OCI-LY7 (cell line): ENCODE results near the gene USP34. TPM values are rescaled to one million over a fixed set of nuclear protein-coding genes. Genes with fewer than 3 reads are reported as not detected.

Experiments
- BruUV-seq: library from RNA; stranded (reverse); fragments of 400-500 nt; replicated peaks from 2 replicates; lab custom pipeline; 2021; lab: Mats Ljungman, UMichigan
- CTCF ChIA-PET: fragments of 300-600 bp; sonication (Branson Sonifier 250); formaldehyde crosslinking; loops from one replicate; lab custom pipeline; 2022; ENCODE audit warnings: antibody characterized with exemption; ENCODE audit not compliant: unreplicated experiment; lab: Charles Lee
- POLR2A ChIA-PET: fragments of 300-600 bp; sonication (Branson Sonifier 250); formaldehyde crosslinking; loops from one replicate; lab custom pipeline; 2022; ENCODE audit warnings: antibody characterized with exemption; lab: Charles Lee
- DNase-seq: peaks from one replicate; pipeline ENCODE4 v3.0.0-alpha.2; 2015; ENCODE audit warnings: low spot score
- H2AFZ ChIP-seq: fragments of 200-600 bp; sonication (generic), shearing (Covaris generic); 2 replicates; pipeline ENCODE4 v1.6.1; 2014; ENCODE audit warnings: mild to moderate bottlenecking, antibody characterized with exemption, low read length, moderate library complexity
- H3K27ac ChIP-seq: fragments of 200-600 bp; sonication (generic); 2 replicates; pipeline ENCODE4 v1.5.1; 2014; ENCODE audit warnings: mixed run types, low read depth, mild to moderate bottlenecking, moderate library complexity, low read length, inconsistent platforms; ENCODE audit not compliant: poor library complexity, severe bottlenecking
- H3K36me3 ChIP-seq: fragments of 200-600 bp; sonication (generic); 2 replicates; pipeline ENCODE4 v1.6.1; 2014; ENCODE audit warnings: mild to moderate bottlenecking, antibody characterized with exemption, low read length, moderate library complexity, mixed read lengths; ENCODE audit not compliant: insufficient read depth
- H3K4me1 ChIP-seq: fragments of 200-600 bp; sonication (generic); 2 replicates; pipeline ENCODE4 v1.5.1; 2014; ENCODE audit warnings: mild to moderate bottlenecking, low read length; ENCODE audit not compliant: insufficient read depth, poor library complexity, severe bottlenecking
- H3K4me2 ChIP-seq: fragments of 200-600 bp; sonication (generic); 2 replicates; pipeline ENCODE4 v1.6.1; 2014; ENCODE audit warnings: mild to moderate bottlenecking, low read length
- H3K4me3 ChIP-seq: fragments of 200-600 bp; sonication (generic); 2 replicates; pipeline ENCODE4 v1.5.1; 2014; ENCODE audit warnings: mild to moderate bottlenecking, low read depth, low read length; ENCODE audit not compliant: poor library complexity, severe bottlenecking
- H3K79me2 ChIP-seq: fragments of 200-600 bp; sonication (generic); 2 replicates; pipeline ENCODE4 v1.6.1; 2016; ENCODE audit warnings: low read depth, mild to moderate bottlenecking, low read length, moderate library complexity, mixed read lengths; ENCODE audit not compliant: insufficient read depth
- H3K9me2 ChIP-seq: fragments of 200-600 bp; sonication (generic); 2 replicates; pipeline ENCODE4 v1.6.1; 2016; ENCODE audit warnings: mild to moderate bottlenecking, low read length, mixed read lengths; ENCODE audit not compliant: insufficient read depth
- H3K9me3 ChIP-seq: fragments of 200-600 bp; sonication (generic); 2 replicates; pipeline ENCODE4 v1.6.1; 2014; ENCODE audit warnings: mild to moderate bottlenecking, mixed run types, low read length, mixed read lengths
- H4K20me1 ChIP-seq: fragments of 200-600 bp; sonication (generic); 2 replicates; pipeline ENCODE4 v1.6.1; 2014; ENCODE audit warnings: mild to moderate bottlenecking, antibody characterized with exemption, low read length, moderate library complexity, mixed read lengths; ENCODE audit not compliant: insufficient read depth
- CTCF ChIP-seq: fragments of 200-600 bp; sonication (generic); conservative IDR thresholded peaks from 2 replicates; pipeline ENCODE4 v1.5.1; 2014; ENCODE audit warnings: mild to moderate bottlenecking, antibody characterized with exemption, low read length, moderate library complexity, mixed read lengths
- EZH2phosphoT487 ChIP-seq: fragments of 200-600 bp; sonication (generic); IDR thresholded peaks from 2 replicates; pipeline ENCODE4 v1.6.1; 2018; ENCODE audit warnings: low read depth, borderline replicate concordance, mild to moderate bottlenecking, mixed run types, antibody characterized with exemption, low read length, moderate library complexity, mixed read lengths
- intact Hi-C: fragments of 100-400 bp; cut with micrococcal nuclease; formaldehyde crosslinking; loops from one replicate; pipeline ENCODE4 v1.10.0; 2022; ENCODE audit not compliant: unreplicated experiment
- total RNA-seq, 2 experiments: library from RNA; depleted of rRNA in 1 of 2; stranded (reverse); fragments of >200 nt in 1 of 2; shearing (Covaris generic) in 1 of 2; gene quantifications; 2 replicates each; pipeline ENCODE4 v1.2.3, GENCODE V29; 2014 to 2022

The USP34 gene
- total RNA-seq, 2 experiments from 2014 or later, result 192 to 344 TPM

- no peak for TF ChIP-seq EZH2phosphoT487
- TF ChIP-seq CTCF, result no peak
- ChIA-PET POLR2A (interaction anchor here (0.6 to 1.4 kb wide), 6 partner anchors 9 to 154 kb away, joined by 3 to 5 read pairs (median 4); no protein-coding TSS in a partner anchor), CTCF (no interaction called here)
- H3K36me3 ChIP-seq, result peaks cover 65% of the 10 kb centered on the region
- H3K9me2 ChIP-seq, result no peaks in the 10 kb centered on the region
- no peak overlapping the region for H3K27ac ChIP-seq
- H3K4me3 ChIP-seq, result no peak overlapping the region
- no peak overlapping the region for H2AFZ ChIP-seq
- H4K20me1 ChIP-seq, result peaks cover 13% of the 10 kb centered on the region; the same call in 1 of the 2 replicates
- DNase-seq, result no peak
- no TSS peak for BruUV-seq
- intact Hi-C loops, result no loop called here
- H3K9me3 ChIP-seq, result no peaks in the 10 kb centered on the region
- H3K79me2 ChIP-seq, result peaks cover 91% of the 10 kb centered on the region
- H3K4me1 ChIP-seq, result peaks cover 55% of the 10 kb centered on the region
- H3K4me2 ChIP-seq, result no peak overlapping the region
Observed at GRCh38 chr2:61416871-61417645, 53.8 kb downstream of the USP34 start.

DNA sequence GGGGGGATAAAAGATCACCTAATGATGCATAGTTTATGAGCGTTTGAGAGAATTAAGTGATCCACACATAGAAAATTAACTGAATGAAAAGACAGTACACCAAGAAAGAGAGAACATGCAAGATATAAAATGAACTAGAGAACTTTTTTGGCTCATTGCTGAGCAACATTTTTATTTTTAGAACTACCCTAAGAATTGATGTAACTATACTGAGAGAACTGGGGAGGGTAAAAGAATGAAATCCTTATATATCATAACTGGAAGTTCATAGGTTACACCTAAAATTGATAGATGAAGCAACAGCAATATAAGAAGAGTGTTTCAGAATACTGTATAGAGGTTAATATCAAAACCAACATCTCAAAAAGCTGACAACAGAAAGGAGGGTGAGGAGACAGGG, 55.6 kb downstream of the USP34 start:
- peak overlapping the region; percentile 2 for H3K27ac ChIP-seq
- TF ChIP-seq EZH2phosphoT487 (no peak), CTCF (no peak)
- H3K79me2 ChIP-seq, result peaks cover 91% of the 10 kb centered on the region
- peaks cover 46% of the 10 kb centered on the region for H3K4me1 ChIP-seq
- no peak overlapping the region for H3K4me2 ChIP-seq
- no peak for DNase-seq
- BruUV-seq, result no TSS peak
- no peak overlapping the region for H2AFZ ChIP-seq
- H3K4me3 ChIP-seq, result no peak overlapping the region
- POLR2A ChIA-PET, result interaction anchor here (0.6 to 1.6 kb wide), 7 partner anchors 9 to 323 kb away, joined by 3 to 9 read pairs (median 3); no protein-coding TSS in a partner anchor
- H3K9me3 ChIP-seq, result no peaks in the 10 kb centered on the region
- H4K20me1 ChIP-seq, result peaks cover 18% of the 10 kb centered on the region; the same call in 1 of the 2 replicates
- intact Hi-C loops, result no loop called here
- no peaks in the 10 kb centered on the region for H3K9me2 ChIP-seq
- CTCF ChIA-PET, result no interaction called here
- peaks cover 79% of the 10 kb centered on the region for H3K36me3 ChIP-seq

DNA sequence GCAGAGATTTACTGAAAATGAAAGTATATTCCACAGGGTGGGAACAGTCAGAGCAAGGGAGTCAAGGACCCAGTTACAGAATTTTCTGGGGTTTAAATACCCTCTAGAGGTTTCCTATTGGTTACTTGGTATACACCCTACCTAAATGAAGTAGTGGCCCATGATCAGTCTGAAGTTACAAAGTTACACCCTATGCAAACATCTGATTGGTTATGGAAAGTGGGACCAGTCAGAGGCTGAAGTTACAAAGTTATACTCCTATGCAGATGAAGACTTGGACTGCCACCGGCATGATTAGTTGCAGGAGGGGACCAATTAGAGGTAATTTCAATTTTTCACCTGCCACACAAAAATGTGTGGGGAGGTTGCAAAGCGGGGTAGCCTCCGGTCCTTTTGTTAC, 56.2 kb downstream of the USP34 start:
- TF ChIP-seq EZH2phosphoT487 (no peak), CTCF (no peak)
- H3K27ac ChIP-seq, result no peak overlapping the region
- H3K36me3 ChIP-seq, result peaks cover 79% of the 10 kb centered on the region
- H2AFZ ChIP-seq, result no peak overlapping the region
- intact Hi-C loops, result no loop called here
- no peak overlapping the region for H3K4me2 ChIP-seq
- ChIA-PET CTCF (no interaction called here), POLR2A (no interaction called here)
- DNase-seq, result no peak
- H4K20me1 ChIP-seq, result peaks cover 19% of the 10 kb centered on the region; the same call in 1 of the 2 replicates
- H3K9me2 ChIP-seq, result no peaks in the 10 kb centered on the region
- no peaks in the 10 kb centered on the region for H3K9me3 ChIP-seq
- H3K4me1 ChIP-seq, result peaks cover 40% of the 10 kb centered on the region
- H3K79me2 ChIP-seq, result peaks cover 91% of the 10 kb centered on the region
- no TSS peak for BruUV-seq
- H3K4me3 ChIP-seq, result no peak overlapping the region
